ENCODE measurements around the gene RNF215. TPM values are rescaled to one million over a fixed set of nuclear protein-coding genes. Genes with fewer than 3 reads are reported as not detected.

RNF215 gene
- total RNA-seq, 2 donors from 2014 or later, result 5.6 to 7.5 TPM

DNA sequence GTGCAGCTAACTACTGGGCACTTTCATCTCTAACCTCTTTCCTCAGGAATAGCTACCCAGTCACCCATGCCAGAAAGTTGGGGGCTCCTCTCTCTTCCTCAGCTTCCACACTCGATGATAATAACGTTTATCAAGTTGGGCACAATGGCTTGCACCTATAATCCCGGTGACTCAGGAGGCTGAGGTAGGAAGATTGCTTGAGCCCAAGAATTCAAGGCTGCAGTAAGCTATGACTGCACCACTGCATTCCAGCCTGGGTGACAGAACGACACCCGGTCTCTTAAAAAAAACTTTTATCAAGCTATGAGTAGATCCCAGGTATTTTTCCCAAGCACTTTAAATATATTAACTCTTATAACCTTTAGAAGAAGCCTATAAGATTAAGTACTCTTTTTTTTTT is 32.6 kb downstream of the RNF215 start:
- no peaks in the 10 kb centered on the region for H3K9me3 ChIP-seq
- H3K27ac ChIP-seq, result no peak overlapping the region
- no peaks in the 10 kb centered on the region for H3K27me3 ChIP-seq
- peaks cover 0 to 28% of the 10 kb centered on the region in 2 donors for H3K4me1 ChIP-seq
- TF ChIP-seq, protein P1, sequence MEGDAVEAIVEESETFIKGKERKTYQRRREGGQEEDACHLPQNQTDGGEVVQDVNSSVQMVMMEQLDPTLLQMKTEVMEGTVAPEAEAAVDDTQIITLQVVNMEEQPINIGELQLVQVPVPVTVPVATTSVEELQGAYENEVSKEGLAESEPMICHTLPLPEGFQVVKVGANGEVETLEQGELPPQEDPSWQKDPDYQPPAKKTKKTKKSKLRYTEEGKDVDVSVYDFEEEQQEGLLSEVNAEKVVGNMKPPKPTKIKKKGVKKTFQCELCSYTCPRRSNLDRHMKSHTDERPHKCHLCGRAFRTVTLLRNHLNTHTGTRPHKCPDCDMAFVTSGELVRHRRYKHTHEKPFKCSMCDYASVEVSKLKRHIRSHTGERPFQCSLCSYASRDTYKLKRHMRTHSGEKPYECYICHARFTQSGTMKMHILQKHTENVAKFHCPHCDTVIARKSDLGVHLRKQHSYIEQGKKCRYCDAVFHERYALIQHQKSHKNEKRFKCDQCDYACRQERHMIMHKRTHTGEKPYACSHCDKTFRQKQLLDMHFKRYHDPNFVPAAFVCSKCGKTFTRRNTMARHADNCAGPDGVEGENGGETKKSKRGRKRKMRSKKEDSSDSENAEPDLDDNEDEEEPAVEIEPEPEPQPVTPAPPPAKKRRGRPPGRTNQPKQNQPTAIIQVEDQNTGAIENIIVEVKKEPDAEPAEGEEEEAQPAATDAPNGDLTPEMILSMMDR (IDR thresholded peaks at IDR 0.05), result no peak
- H3K36me3 ChIP-seq, result peaks cover 34% of the 10 kb centered on the region
- H3K4me3 ChIP-seq, result peak overlapping the region in 1 of 2 donors; percentile 90
- no peak for DNase-seq (ENCODE audit: low spot score)

DNA sequence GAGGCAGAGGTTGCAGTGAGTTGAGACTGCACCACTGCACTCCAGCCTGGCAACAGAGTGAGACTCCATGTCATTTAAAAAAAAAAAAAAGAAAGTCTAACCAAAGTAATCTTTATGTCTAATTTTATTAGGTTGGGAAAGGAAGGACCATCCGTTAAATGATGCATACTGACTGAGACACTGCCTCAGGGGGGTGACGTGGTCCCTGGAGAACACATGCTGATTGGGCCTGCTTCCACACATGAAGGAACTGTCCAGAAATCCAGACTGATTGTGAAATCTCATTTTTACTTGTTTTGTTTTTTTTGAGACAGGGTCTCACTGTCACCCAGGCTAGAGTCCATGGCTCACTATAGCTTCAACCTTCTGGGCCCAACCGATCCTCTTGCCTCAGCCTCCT is 36.0 kb downstream of the RNF215 start:
- TF ChIP-seq, protein P1 (IDR thresholded peaks at IDR 0.05), result no peak
- Histone ChIP-seq H3K27me3 (no peaks in the 10 kb centered on the region), H3K4me3 (no peak overlapping the region), H3K9me3 (no peaks in the 10 kb centered on the region), H3K27ac (no peak overlapping the region), H3K36me3 (peaks cover 59% of the 10 kb centered on the region), H3K4me1 (peaks cover 0 to 28% of the 10 kb centered on the region in 2 donors)
- DNase-seq (ENCODE audit: low spot score), result no peak

DNA sequence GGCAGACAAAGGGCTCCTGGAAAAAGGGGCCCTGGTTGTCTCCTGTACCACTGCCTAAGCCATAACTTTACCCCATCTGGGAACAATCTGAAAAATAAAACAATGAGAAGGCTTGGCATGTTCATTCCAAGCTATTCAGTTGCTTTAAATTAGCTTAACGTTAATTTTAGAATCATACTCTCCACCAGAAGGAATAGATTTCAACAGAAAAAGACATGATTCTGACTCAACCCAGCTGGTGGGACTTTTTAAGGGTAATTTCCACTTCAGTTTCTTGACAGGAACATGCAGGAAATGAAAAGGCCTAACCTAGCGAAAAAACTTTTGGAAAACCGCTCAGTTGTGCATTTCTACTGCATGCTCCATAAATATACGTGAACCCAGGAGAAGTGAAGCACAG is 38.4 kb downstream of the RNF215 start:
- no peak overlapping the region for H3K27ac ChIP-seq

DNA sequence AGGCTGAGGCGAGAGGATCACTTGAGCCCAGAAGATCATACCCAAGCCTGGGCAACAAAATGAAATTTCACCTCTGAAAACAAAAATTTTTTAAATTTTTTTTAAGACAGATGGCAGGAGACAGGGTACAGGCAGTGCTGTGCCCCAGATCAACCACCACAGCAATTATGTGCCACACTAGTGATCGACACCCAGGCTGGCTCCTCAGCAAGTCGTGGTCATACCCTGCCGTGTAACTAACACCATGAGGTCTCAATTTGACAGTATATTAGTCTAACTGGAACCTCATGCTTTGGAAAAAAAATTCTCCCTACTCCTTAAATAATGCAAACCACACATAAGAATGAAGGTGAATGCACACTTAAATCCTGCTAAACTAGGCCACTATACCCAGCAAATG is 38.8 kb downstream of the RNF215 start:
- peaks cover 87% of the 10 kb centered on the region for H3K36me3 ChIP-seq
- TF ChIP-seq, protein P1 (IDR thresholded peaks at IDR 0.05), result no peak
- H3K27me3 ChIP-seq, result no peaks in the 10 kb centered on the region
- no peak overlapping the region for H3K27ac ChIP-seq
- no peak overlapping the region for H3K4me3 ChIP-seq
- DNase-seq (ENCODE audit: low spot score), result no peak
- H3K9me3 ChIP-seq, result no peaks in the 10 kb centered on the region
- no peaks in the 10 kb centered on the region for H3K4me1 ChIP-seq

More for the DNA sequence above, 38.4 kb downstream of the RNF215 start:
- DNase-seq (ENCODE audit: low spot score), result no peak
- H3K4me1 ChIP-seq, result peaks cover 0 to 4% of the 10 kb centered on the region in 2 donors
- H3K36me3 ChIP-seq, result peaks cover 83% of the 10 kb centered on the region
- TF ChIP-seq, protein P1 (IDR thresholded peaks at IDR 0.05), result no peak
- H3K9me3 ChIP-seq, result no peaks in the 10 kb centered on the region
- H3K4me3 ChIP-seq, result no peak overlapping the region
- no peaks in the 10 kb centered on the region for H3K27me3 ChIP-seq

DNA sequence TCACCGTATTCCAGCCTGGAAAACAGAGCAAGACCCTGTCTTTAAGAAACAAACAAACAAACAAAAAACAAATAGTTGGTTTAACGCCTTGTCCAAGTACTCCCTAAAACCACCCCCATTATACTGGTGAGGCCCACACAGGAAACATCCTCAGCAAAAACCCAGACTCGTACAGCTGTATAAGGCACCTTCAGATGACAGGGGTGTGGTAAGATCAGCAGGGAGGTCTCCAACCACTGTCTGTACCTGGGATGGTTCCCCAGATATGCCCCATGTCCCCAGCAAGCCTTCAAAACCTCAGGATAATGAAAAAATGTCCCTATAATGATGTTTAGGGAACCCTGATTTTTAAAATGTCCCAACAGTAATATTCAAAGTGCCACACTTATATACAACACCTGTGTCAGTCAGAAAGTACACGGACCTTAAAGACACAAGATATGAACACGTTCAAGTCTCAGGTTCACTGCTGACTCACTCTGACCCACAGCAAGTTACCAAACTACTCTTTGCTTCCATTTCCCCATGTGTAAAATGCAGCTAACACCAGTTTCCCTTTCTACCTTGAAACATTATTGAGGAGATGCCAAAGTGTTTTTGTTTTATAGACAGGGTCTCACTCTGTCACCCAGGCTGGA is 39.8 kb downstream of the RNF215 start:
- no peak overlapping the region for H3K4me3 ChIP-seq
- H3K9me3 ChIP-seq, result no peaks in the 10 kb centered on the region
- H3K36me3 ChIP-seq, result peaks cover 90% of the 10 kb centered on the region
- TF ChIP-seq, protein P1 (IDR thresholded peaks at IDR 0.05), result no peak
- H3K4me1 ChIP-seq, result peaks cover 0 to 4% of the 10 kb centered on the region in 2 donors
- H3K27ac ChIP-seq, result no peak overlapping the region
- no peak for DNase-seq (ENCODE audit: low spot score)
- H3K27me3 ChIP-seq, result no peaks in the 10 kb centered on the region
